OCI-M1 (cell line): ENCODE data around the gene STAT1.
A peak's percentile ranks its signal among the peaks of the same experiment; 100 is the strongest.
"Not testable (repeated sequence)": the region's sequence is repeated elsewhere in the genome, so short reads cannot be mapped to it uniquely, and the experiment has no call there.

Experiments
- DNase-seq: peaks from one replicate; lab custom pipeline; 2025; lab: John Stamatoyannopoulos, UW

STAT1 gene

GRCh38 chr2:190981733-190982132, 32.2 kb downstream of the STAT1 start:
- DNase-seq: no peak

- no peak for DNase-seq
Observed at GRCh38 chr2:190981333-190981732, 32.6 kb downstream of the STAT1 start.

- DNase-seq: no peak
Observed at GRCh38 chr2:190980630-190981209, 33.3 kb downstream of the STAT1 start.

DNA sequence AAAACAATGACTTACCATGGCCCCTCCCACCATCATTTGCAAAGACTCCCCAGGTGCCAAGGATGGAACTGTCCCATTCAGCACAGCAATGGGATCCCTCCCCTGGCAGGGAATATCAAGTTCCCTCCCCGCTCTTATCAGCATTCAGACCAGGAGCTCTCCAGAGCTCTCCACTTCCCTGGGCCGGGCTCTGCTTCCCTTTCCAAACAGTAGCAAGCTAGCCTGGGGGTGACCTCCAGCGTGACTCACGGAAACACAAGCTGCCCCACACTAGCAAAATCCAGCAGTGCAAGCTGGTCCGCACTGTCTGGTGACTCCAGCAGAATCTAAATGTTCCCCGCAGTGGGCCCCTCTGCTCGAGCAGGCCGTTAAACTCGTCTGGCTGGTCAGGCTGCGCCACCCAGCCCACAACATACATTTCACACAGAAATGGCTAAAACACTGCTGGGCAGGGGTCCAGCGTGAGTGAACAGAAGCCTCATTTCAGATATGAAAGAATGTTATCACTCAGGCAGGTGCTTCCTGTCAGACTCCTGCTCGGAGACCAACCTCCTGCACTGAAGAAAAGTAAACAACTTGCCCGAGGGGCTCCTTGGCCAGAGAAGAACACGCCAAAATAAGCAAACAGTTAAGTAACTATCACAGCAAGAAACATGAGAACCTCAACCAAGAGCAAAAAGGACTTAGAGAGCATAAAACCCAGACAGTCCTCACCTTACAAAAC, 33.9 kb downstream of the STAT1 start:
- no peak for DNase-seq

DNA sequence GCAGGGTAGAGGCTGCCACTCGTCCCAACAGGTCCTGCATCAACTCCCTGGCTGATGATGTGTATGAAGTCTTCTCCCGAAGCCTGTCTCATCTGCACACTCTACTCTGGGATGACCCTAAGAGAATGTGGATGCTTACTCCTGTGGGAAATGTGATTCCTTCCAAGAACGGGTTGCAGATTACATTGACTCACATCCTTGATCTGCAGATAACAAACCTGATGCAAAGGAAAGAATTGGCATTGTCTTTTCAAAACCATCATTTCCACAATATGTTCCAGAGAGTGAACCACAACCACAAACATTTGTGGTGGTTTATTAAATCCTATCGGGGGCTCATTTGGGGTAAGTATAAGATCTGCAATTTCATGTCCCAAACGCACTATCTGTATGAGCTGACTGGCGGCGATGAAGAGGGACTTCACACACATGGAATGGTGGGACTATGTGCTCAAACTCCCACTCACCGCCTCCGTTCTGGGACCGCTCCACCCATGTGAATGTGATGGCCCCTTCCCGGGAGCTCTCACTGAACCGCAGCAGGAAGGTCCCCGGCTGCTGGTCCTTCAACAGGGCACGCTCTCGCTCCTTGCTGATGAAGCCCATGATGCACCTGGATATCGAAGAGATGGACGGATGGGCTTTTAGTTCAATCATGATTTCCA, 35.5 kb downstream of the STAT1 start:
- DNase-seq: no peak

GRCh38 chr2:190977505-190977904, 36.5 kb downstream of the STAT1 start:
- no peak for DNase-seq

GRCh38 chr2:190976521-190976920, 37.5 kb downstream of the STAT1 start:
- no peak for DNase-seq

- DNase-seq: no peak
Observed at GRCh38 chr2:190974629-190975361, 39.2 kb downstream of the STAT1 start.

DNA sequence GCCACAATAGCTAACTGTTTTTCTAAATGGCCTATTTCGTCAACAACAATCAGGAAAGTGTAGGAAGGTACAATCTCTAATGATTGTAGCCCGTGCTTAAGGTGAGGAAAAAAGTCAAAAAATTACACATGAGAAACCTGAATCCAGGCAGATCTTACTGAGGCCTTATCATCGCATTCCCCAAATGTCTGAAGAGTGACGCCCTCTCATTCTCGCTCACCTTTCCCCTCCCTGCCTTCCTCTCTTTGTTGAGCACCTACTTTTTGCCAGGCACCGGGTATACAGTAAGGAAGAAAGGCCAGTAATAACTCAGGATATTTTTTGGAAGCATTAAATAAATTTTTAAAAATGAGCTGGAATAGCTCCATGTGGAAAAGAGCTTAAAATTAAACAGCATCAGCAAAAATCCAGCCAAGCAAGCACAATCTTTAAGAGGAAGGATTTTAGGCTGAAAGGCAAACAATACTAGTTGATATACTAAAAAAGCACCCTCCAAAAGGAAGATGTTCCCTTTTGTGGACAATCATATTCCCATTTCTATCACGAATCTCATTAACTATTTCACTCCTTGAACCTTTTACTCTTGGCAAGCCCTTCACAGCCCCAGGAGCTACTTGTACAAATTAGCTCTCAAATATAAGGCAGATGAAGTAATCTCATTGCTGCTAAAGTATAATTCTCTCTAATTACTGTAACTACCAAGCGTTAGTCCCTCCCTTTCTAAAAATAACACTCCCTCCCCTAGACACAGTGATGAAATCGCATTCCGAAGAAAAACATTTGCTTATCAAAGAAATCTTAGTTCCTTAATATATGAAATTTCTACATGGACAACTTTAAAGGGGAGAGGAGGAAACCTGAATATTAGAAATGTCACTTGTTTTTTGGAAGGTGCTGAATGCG, 40.0 kb downstream of the STAT1 start:
- no peak for DNase-seq

DNA sequence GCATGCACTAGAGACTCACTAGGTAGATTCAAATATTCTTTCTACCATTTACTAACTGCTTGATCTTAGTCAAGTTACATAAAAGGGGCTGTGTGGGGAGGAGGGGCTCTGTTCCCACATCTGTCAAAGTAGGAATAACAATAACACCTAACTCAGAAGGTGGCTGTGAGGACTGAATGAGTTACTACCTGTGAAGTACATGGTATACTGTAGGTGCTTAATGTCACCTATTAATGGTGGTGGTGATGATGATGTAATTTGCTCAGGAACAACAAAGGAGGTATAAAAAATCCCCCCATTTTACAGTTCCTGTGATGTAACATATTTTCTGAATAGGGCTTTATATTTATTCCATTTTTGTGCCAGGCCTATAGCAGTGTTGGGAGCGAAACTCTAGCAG, 40.7 kb downstream of the STAT1 start:
- DNase-seq: no peak

- no peak for DNase-seq
Observed at GRCh38 chr2:190972846-190973245, 41.1 kb downstream of the STAT1 start.

GRCh38 chr2:190972213-190972612, 41.8 kb downstream of the STAT1 start:
- DNase-seq: no peak

- DNase-seq: no peak
Observed at GRCh38 chr2:190970873-190971506, 43.0 kb downstream of the STAT1 start.

GRCh38 chr2:190970160-190970559, 43.8 kb downstream of the STAT1 start:
- no peak for DNase-seq

GRCh38 chr2:190968522-190968921, 45.4 kb downstream of the STAT1 start:
- DNase-seq: no peak

GRCh38 chr2:190965580-190966222, 48.3 kb downstream of the STAT1 start:
- DNase-seq: no peak

GRCh38 chr2:190964170-190964795, 49.7 kb downstream of the STAT1 start:
- peak; percentile 50 for DNase-seq

- DNase-seq: peak; percentile 45
Observed at GRCh38 chr2:190963088-190963487, 50.9 kb downstream of the STAT1 start.

DNA sequence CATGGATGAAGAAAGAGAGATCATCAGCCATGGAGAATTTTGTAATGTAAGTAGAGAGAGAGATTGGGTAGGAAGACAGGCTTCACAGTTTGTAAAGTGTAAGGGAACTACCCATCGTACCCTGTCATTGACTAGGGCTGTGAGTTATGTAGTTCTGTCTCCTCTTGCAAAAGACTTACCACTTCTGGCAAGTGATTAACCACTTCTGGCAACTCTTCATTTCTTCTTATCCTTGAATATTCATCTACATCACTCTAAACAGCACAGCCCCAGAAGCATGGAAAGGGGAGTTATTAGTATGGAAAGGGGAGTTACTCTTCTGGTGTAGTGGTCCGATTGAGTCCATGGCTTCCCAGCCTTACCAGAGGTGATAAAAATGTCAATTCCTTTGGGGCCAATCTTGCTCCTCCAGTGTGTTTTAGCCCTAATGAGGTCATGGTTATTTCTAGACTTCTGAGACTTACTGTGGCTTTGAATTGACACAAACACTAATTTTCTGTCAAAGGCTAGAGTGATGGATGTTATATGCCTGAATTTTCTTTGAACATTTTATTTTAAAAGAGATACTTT, 52.0 kb downstream of the STAT1 start:
- DNase-seq: peak; percentile 66

- not testable (repeated sequence) for DNase-seq
Observed at GRCh38 chr2:190961117-190961516, 52.9 kb downstream of the STAT1 start.
